ENCODE results near the gene ODR4. TPM values are rescaled to one million over a fixed set of nuclear protein-coding genes. Genes with fewer than 3 reads are reported as not detected.
A peak's percentile ranks its signal among the peaks of the same experiment; 100 is the strongest.
"Not testable (repeated sequence)": the region's sequence is repeated elsewhere in the genome, so short reads cannot be mapped to it uniquely, and the experiment has no call there.

Gene ODR4
- total RNA-seq (10 to 100 TPM; 18.2 to 22.6 TPM), polyA plus RNA-seq (10 to 100 TPM in 1 of 2 donors, 1 to 10 TPM in 1; 6.0 to 14.9 TPM)
- long read RNA-seq, donor 1, transcript ODR4-201 (14 exons, 3,792 nt) = major isoform, 55 of 72 reads
- long read RNA-seq, donor 1, partial matches to known transcripts = 2 of 72 reads
- long read RNA-seq, donor 1, other reads (novel, unspliced or antisense) = 14 of 72 reads
- long read RNA-seq, donor 2, transcript ODR4-201 (14 exons, 3,792 nt) = major isoform, 7 of 7 reads
- long read RNA-seq, donor 2, partial matches to known transcripts = 0 of 7 reads
- long read RNA-seq, donor 2, other reads (novel, unspliced or antisense) = 0 of 7 reads

GRCh38 chr1:186375152-186375928 is at the start of gene ODR4, which contains the start of gene TPR:
Gene ODR4 (plus strand): TSS chr1:186375838. CDS start chr1:186379786, 3,948 bp downstream.
Gene TPR (minus strand): TSS chr1:186375253. CDS start chr1:186375028, 225 bp downstream.
- intact Hi-C loops (cut with DNase I) = no loop called here
- ATAC-seq (ENCODE audit: low FRiP score) (peak; percentile 99), DNase-seq (peak; percentile 98 to 99)
- Histone ChIP-seq H3K9me3 (ENCODE audit: control insufficient read depth, low read length) (no peaks in the 10 kb centered on the region), H3K4me3 (ENCODE audit: low read length in 2 of 2) (peak within 1 kb of the TSS; percentile 59 to 94), H3K27ac (ENCODE audit: low read depth in 1 of 2, low read length in 2 of 2) (peak within 1 kb of the TSS; percentile 69 to 91), H3K36me3 (ENCODE audit: control insufficient read depth in 1 of 2, insufficient read depth in 2 of 2, low read length in 1 of 2) (no peaks in the 10 kb centered on the region), H3K27me3 (ENCODE audit: control insufficient read depth in 1 of 2, insufficient read depth in 2 of 2, low read length in 1 of 2) (no peaks in the 10 kb centered on the region), H3K4me1 (ENCODE audit: control insufficient read depth in 1 of 2, insufficient read depth in 2 of 2, low read length in 2 of 2) (peaks cover 0 to 2% of the 10 kb centered on the region in 2 donors)
- WGBS, 2 donors = 0% methylated on average over 56 to 60 of the region's 60 CpGs

GRCh38 chr1:186326009-186326408 is 49.6 kb upstream of the ODR4 start:
- intact Hi-C loops (cut with DNase I) = loop anchor here in 1 of 2 donors (5.0 kb wide), 1 partner anchor 36 kb away; no protein-coding TSS in a partner anchor
- Histone ChIP-seq H3K27ac (ENCODE audit: low read depth in 1 of 2, low read length in 2 of 2) (no peak overlapping the region), H3K36me3 (ENCODE audit: control insufficient read depth in 1 of 2, insufficient read depth in 2 of 2, low read length in 1 of 2) (peaks cover 5 to 13% of the 10 kb centered on the region in 2 donors), H3K9me3 (ENCODE audit: control insufficient read depth, low read length) (no peaks in the 10 kb centered on the region), H3K27me3 (ENCODE audit: control insufficient read depth in 1 of 2, insufficient read depth in 2 of 2, low read length in 1 of 2) (no peaks in the 10 kb centered on the region), H3K4me1 (ENCODE audit: control insufficient read depth in 1 of 2, insufficient read depth in 2 of 2, low read length in 2 of 2) (no peaks in the 10 kb centered on the region), H3K4me3 (ENCODE audit: low read length in 2 of 2) (no peak overlapping the region)
- WGBS, 2 donors = 79 to 93% methylated on average over 1 of the region's 1 CpG
- ATAC-seq (ENCODE audit: low FRiP score) (no peak), DNase-seq (no peak)

GRCh38 chr1:186327331-186327730 is 48.3 kb upstream of the ODR4 start:
- 97% methylated on average over 1 of the region's 1 CpG for WGBS, 2 donors
- intact Hi-C loops (cut with DNase I) = loop anchor here in 1 of 2 donors (5.0 kb wide), 1 partner anchor 35 kb away; no protein-coding TSS in a partner anchor
- no peaks in the 10 kb centered on the region for H3K9me3 ChIP-seq (ENCODE audit: control insufficient read depth, low read length)
- ATAC-seq (ENCODE audit: low FRiP score) = no peak
- H3K4me3 ChIP-seq (ENCODE audit: low read length in 2 of 2) = no peak overlapping the region
- H3K27ac ChIP-seq (ENCODE audit: low read depth in 1 of 2, low read length in 2 of 2) = no peak overlapping the region
- no peak for DNase-seq
- no peaks in the 10 kb centered on the region for H3K27me3 ChIP-seq (ENCODE audit: control insufficient read depth in 1 of 2, insufficient read depth in 2 of 2, low read length in 1 of 2)
- H3K4me1 ChIP-seq (ENCODE audit: control insufficient read depth in 1 of 2, insufficient read depth in 2 of 2, low read length in 2 of 2) = no peaks in the 10 kb centered on the region
- peaks cover 3 to 10% of the 10 kb centered on the region in 2 donors for H3K36me3 ChIP-seq (ENCODE audit: control insufficient read depth in 1 of 2, insufficient read depth in 2 of 2, low read length in 1 of 2)

- H3K4me3 ChIP-seq (ENCODE audit: low read length in 2 of 2) = no peak overlapping the region
- ATAC-seq (ENCODE audit: low FRiP score) (no peak), DNase-seq (no peak)
- no peak overlapping the region for H3K27ac ChIP-seq (ENCODE audit: low read depth in 1 of 2, low read length in 2 of 2)
- H3K27me3 ChIP-seq (ENCODE audit: control insufficient read depth in 1 of 2, insufficient read depth in 2 of 2, low read length in 1 of 2) = no peaks in the 10 kb centered on the region
- 97 to 100% methylated on average over 1 of the region's 1 CpG for WGBS, 2 donors
- H3K36me3 ChIP-seq (ENCODE audit: control insufficient read depth in 1 of 2, insufficient read depth in 2 of 2, low read length in 1 of 2) = peaks cover 5 to 13% of the 10 kb centered on the region in 2 donors
- H3K4me1 ChIP-seq (ENCODE audit: control insufficient read depth in 1 of 2, insufficient read depth in 2 of 2, low read length in 2 of 2) = no peaks in the 10 kb centered on the region
- no peaks in the 10 kb centered on the region for H3K9me3 ChIP-seq (ENCODE audit: control insufficient read depth, low read length)
- intact Hi-C loops (cut with DNase I) = no loop called here
These were observed 44.9 kb upstream of the ODR4 start for GRCh38 chr1:186330758-186331157.

- no peak for ATAC-seq (ENCODE audit: low FRiP score)
- 95 to 97% methylated on average over 2 of the region's 2 CpGs for WGBS, 2 donors
- peaks cover 7 to 10% of the 10 kb centered on the region in 2 donors for H3K36me3 ChIP-seq (ENCODE audit: control insufficient read depth in 1 of 2, insufficient read depth in 2 of 2, low read length in 1 of 2)
- H3K27me3 ChIP-seq (ENCODE audit: control insufficient read depth in 1 of 2, insufficient read depth in 2 of 2, low read length in 1 of 2) = no peaks in the 10 kb centered on the region
- no peak overlapping the region for H3K4me3 ChIP-seq (ENCODE audit: low read length in 2 of 2)
- no peak overlapping the region for H3K27ac ChIP-seq (ENCODE audit: low read depth in 1 of 2, low read length in 2 of 2)
- no peaks in the 10 kb centered on the region for H3K4me1 ChIP-seq (ENCODE audit: control insufficient read depth in 1 of 2, insufficient read depth in 2 of 2, low read length in 2 of 2)
- no peak for DNase-seq
- intact Hi-C loops (cut with DNase I) = no loop called here
- H3K9me3 ChIP-seq (ENCODE audit: control insufficient read depth, low read length) = no peaks in the 10 kb centered on the region
These were observed 38.1 kb upstream of the ODR4 start for GRCh38 chr1:186337554-186337953.

- no peak for DNase-seq
- Histone ChIP-seq H3K36me3 (ENCODE audit: control insufficient read depth in 1 of 2, insufficient read depth in 2 of 2, low read length in 1 of 2) (peaks cover 2 to 12% of the 10 kb centered on the region in 2 donors), H3K9me3 (ENCODE audit: control insufficient read depth, low read length) (no peaks in the 10 kb centered on the region), H3K4me1 (ENCODE audit: control insufficient read depth in 1 of 2, insufficient read depth in 2 of 2, low read length in 2 of 2) (no peaks in the 10 kb centered on the region), H3K4me3 (ENCODE audit: low read length in 2 of 2) (no peak overlapping the region), H3K27ac (ENCODE audit: low read depth in 1 of 2, low read length in 2 of 2) (no peak overlapping the region), H3K27me3 (ENCODE audit: control insufficient read depth in 1 of 2, insufficient read depth in 2 of 2, low read length in 1 of 2) (no peaks in the 10 kb centered on the region)
- no peak for ATAC-seq (ENCODE audit: low FRiP score)
- 90 to 91% methylated on average over 5 of the region's 5 CpGs for WGBS, 2 donors
- intact Hi-C loops (cut with DNase I) = loop anchor here in 1 of 2 donors (10.0 kb wide), 1 partner anchor 1216 kb away; no protein-coding TSS in a partner anchor
These were observed 34.9 kb upstream of the ODR4 start for GRCh38 chr1:186340772-186341171.

GRCh38 chr1:186347837-186348691 is 27.6 kb upstream of the ODR4 start:
- not testable (repeated sequence) for H3K9me3 ChIP-seq (ENCODE audit: control insufficient read depth, low read length); H3K27me3 ChIP-seq (ENCODE audit: control insufficient read depth in 1 of 2, insufficient read depth in 2 of 2, low read length in 1 of 2); H3K27ac ChIP-seq (ENCODE audit: low read depth in 1 of 2, low read length in 2 of 2); DNase-seq; H3K4me3 ChIP-seq (ENCODE audit: low read length in 2 of 2); H3K4me1 ChIP-seq (ENCODE audit: control insufficient read depth in 1 of 2, insufficient read depth in 2 of 2, low read length in 2 of 2); ATAC-seq (ENCODE audit: low FRiP score)
- 48 to 64% methylated on average over 8 of the region's 8 CpGs for WGBS, 2 donors
- intact Hi-C loops (cut with DNase I) = loop anchor here in 1 of 2 donors (10.0 kb wide), 1 partner anchor 1223 kb away; no protein-coding TSS in a partner anchor
- H3K36me3 ChIP-seq (ENCODE audit: control insufficient read depth in 1 of 2, insufficient read depth in 2 of 2, low read length in 1 of 2) = peaks cover 0 to 10% of the 10 kb centered on the region in 2 donors
